K562 (cell line): Measurements from ENCODE around the gene RAI1. TPM values are rescaled to one million over a fixed set of nuclear protein-coding genes. Genes with fewer than 3 reads are reported as not detected.
A peak's percentile ranks its signal among the peaks of the same experiment; 100 is the strongest.

Experiments used
- CEBPB ChIP-seq: fragments of 450-650 bp; IDR thresholded peaks from 2 replicates; pipeline ENCODE4 v1.6.1; 2016; ENCODE audit warnings: missing genetic modification characterization, missing compliant biosample characterization
- EZH2 ChIP-seq: IDR thresholded peaks from 2 replicates; pipeline ENCODE4 v1.6.1; 2012; ENCODE audit warnings: low read depth, mild to moderate bottlenecking, inconsistent platforms, low read length, borderline replicate concordance
- HBP1 ChIP-seq: fragments of 450-650 bp; formaldehyde crosslinking; IDR thresholded peaks from 2 replicates; pipeline ENCODE4 v1.4.0; 2022; ENCODE audit warnings: missing genetic modification characterization
- HDAC3 ChIP-seq: fragments of 450-650 bp; IDR thresholded peaks from 2 replicates; pipeline ENCODE4 v1.6.1; 2018; ENCODE audit warnings: borderline replicate concordance, mild to moderate bottlenecking, moderate library complexity; ENCODE audit not compliant: partially characterized antibody
- ILK ChIP-seq: fragments of 450-650 bp; IDR thresholded peaks from 2 replicates; pipeline ENCODE4 v1.6.1; 2016; ENCODE audit warnings: missing genetic modification characterization, low read depth, mild to moderate bottlenecking, missing compliant biosample characterization, moderate library complexity, borderline replicate concordance
- POLR2G ChIP-seq: fragments of 200-400 bp; formaldehyde crosslinking; IDR thresholded peaks from 2 replicates; pipeline ENCODE4 v1.6.1; 2017; ENCODE audit warnings: low read depth, mild to moderate bottlenecking, antibody characterized with exemption, low read length, moderate library complexity
- PTBP1 ChIP-seq: fragments of 200-400 bp; formaldehyde crosslinking; IDR thresholded peaks from 2 replicates; pipeline ENCODE4 v1.6.1; 2017; ENCODE audit warnings: low read depth, low read length
- SUPT5H ChIP-seq: fragments of 450-650 bp; IDR thresholded peaks from 2 replicates; pipeline ENCODE4 v1.6.1; 2016
- ZNF23 ChIP-seq: fragments of 250-450 bp; sonication (Bioruptor Pico); IDR thresholded peaks from 2 replicates; pipeline ENCODE4 v1.4.0; 2020; ENCODE audit warnings: mild to moderate bottlenecking
- ZNF316 ChIP-seq: fragments of 450-650 bp; IDR thresholded peaks from 2 replicates; pipeline ENCODE4 v1.6.1; 2016
- ZNF764 ChIP-seq: fragments of 250-450 bp; sonication (Bioruptor Pico); IDR thresholded peaks from 2 replicates; pipeline ENCODE4 v1.4.0; 2020; ENCODE audit warnings: low read depth, mild to moderate bottlenecking, moderate library complexity
- polyA plus RNA-seq, 8 experiments: library from polyadenylated mRNA; depleted of rRNA in 4 of 8; stranded (reverse) in 5 of 8; unstranded in 3 of 8; fragments of >200 nt; fragmentation: Nextera tagmentation in 2 of 8; fragmentation: Illumina TruSeq in 1 of 8; extraction: Ambion mirVana in 2 of 8; extraction: Trizol in 1 of 8; gene quantifications; 2 replicates each; pipeline versions ENCODE4 v1.2.1 to v1.2.3, GENCODE V29; 2011 to 2014; ENCODE audit warnings: inconsistent platforms in 1 of 8, missing spikeins in 1 of 8
- total RNA-seq, 7 experiments: library from RNA; depleted of rRNA in 6 of 7; stranded (reverse); fragments of >200 nt in 6 of 7; fragmentation: Illumina TruSeq in 2 of 7; extraction: Trizol in 2 of 7; gene quantifications; 2 replicates each; pipeline versions ENCODE4 v1.2.1 to v1.2.3, GENCODE V29; 2011 to 2021; ENCODE audit warnings: low replicate concordance in 1 of 7

Gene RAI1
- total and polyA plus RNA-seq, 9 of the 15 experiments (the other 6 are each of a cell fraction or from before 2014, with no cell fraction given): 0.68 to 19.9 (median 5.5) TPM

- no peak for TF ChIP-seq HBP1
- TF ChIP-seq ZNF764: no peak
- TF ChIP-seq CEBPB: no peak
- TF ChIP-seq POLR2G: peak; percentile 16
- no peak for TF ChIP-seq ZNF316
- no peak for TF ChIP-seq PTBP1
- no peak for TF ChIP-seq ZNF23 (CRISPR knock-in tag)
- TF ChIP-seq ILK (tag): no peak
- no peak for TF ChIP-seq EZH2
- TF ChIP-seq HDAC3: no peak
- TF ChIP-seq SUPT5H: peak; percentile 14
Measured at GRCh38 chr17:17810895-17811248, 129.6 kb downstream of the RAI1 start (continued).
